Spleen (tissue), 7 donors: ENCODE measurements around the gene GALNT18.

Source experiments
- CTCF ChIP-seq, 11 experiments: fragments of 200-600 bp in 7 of 11; fragments of 450-650 bp in 4 of 11; sonication (generic) in 4 of 11; IDR thresholded peaks in 8 of 11; conservative IDR thresholded peaks in 3 of 11; 1 replicate in 7 of 11; 2 replicates in 4 of 11; pipeline versions ENCODE4 v1.4.0 to v1.8.0; 2016 to 2021; ENCODE audit warnings: antibody characterized with exemption in 11 of 11, inconsistent platforms in 4 of 11, mild to moderate bottlenecking in 1 of 11
- POLR2A ChIP-seq, 3 donors: fragments of 450-650 bp; IDR thresholded peaks; one replicate each; pipeline ENCODE4 v1.5.1; 2017; ENCODE audit warnings: antibody characterized with exemption in 3 of 3, mild to moderate bottlenecking in 1 of 3
- donor health status: DM: no; HTN: no; CAD: no; lungs with moderate emphysema.
- donor health status: DM: no; HTN: no; CAD: no.
- donor health status: DM: no; HTN: no; CAD: no.

GRCh38 chr11:11346303-11346702 lies 275.5 kb downstream of the GALNT18 start:
- TF ChIP-seq CTCF (IDR thresholded peaks at IDR 0.05 in 8 of 11, conservative IDR thresholded peaks at IDR 0.05 in 3 of 11) (no peak), POLR2A (IDR thresholded peaks at IDR 0.05) (no peak)
